Stimulated activated CD8-positive, alpha-beta memory T cell treated with anti-CD3 and anti-CD28 coated beads, Interleukin-2, amount 100 ng/mL, for 48 hours (primary cell): ENCODE measurements around the gene RPS27L.
"Not testable (repeated sequence)": the region's sequence is repeated elsewhere in the genome, so short reads cannot be mapped to it uniquely, and the experiment has no call there.

Experiments used
- DNase-seq, 2 donors: peaks; one replicate each; pipeline ENCODE4 v3.0.0-alpha.2; 2020; ENCODE audit warnings: low read depth in 2 of 2

Gene RPS27L

GRCh38 chr15:63098901-63099300, 58.4 kb downstream of the RPS27L start:
- DNase-seq, result not testable (repeated sequence)
